HCT116 (cell line): ENCODE data around the gene TNFRSF9. TPM values are rescaled to one million over a fixed set of nuclear protein-coding genes. Genes with fewer than 3 reads are reported as not detected.

ENCODE experiments used
- ATAC-seq: fragments of 200-7000 bp; cut with Tn5 transposase; 2 replicates; pipeline ENCODE4 v1.9.1; 2020; ENCODE audit warnings: mild to moderate bottlenecking, moderate library complexity
- BruUV-seq: library from RNA; stranded (reverse); fragments of 400-500 nt; replicated peaks from 2 replicates; lab custom pipeline; 2021; lab: Mats Ljungman, UMichigan
- CTCF ChIA-PET: fragments of 300-600 bp; sonication (Branson Sonifier 250); formaldehyde crosslinking; loops from one replicate; lab custom pipeline; 2021; ENCODE audit warnings: antibody characterized with exemption; lab: Charles Lee
- POLR2A ChIA-PET: fragments of 300-600, 350-600 bp; sonication (Branson Sonifier 250); formaldehyde crosslinking; loops from one replicate; lab custom pipeline; 2021; ENCODE audit warnings: antibody characterized with exemption; lab: Charles Lee
- RAD21 ChIA-PET, 2 experiments: fragments of 300-600 bp; sonication (Branson Sonifier 250); formaldehyde crosslinking; loops; one replicate each; lab custom pipeline; 2023; ENCODE audit warnings: low total read pairs in 2 of 2; ENCODE audit not compliant: uncharacterized antibody in 2 of 2, unreplicated experiment in 2 of 2, low non-redundant PET in 1 of 2; lab: Charles Lee
- DNase-seq: peaks from one replicate; pipeline ENCODE4 v3.0.0-alpha.2; 2010; ENCODE audit warnings: low read depth, low spot score
- H2AFZ ChIP-seq: fragments of 200-600 bp; shearing (Covaris generic), sonication (generic); 2 replicates; pipeline ENCODE4 v1.6.1; 2017; ENCODE audit warnings: low read depth, mixed run types, mixed read lengths, antibody characterized with exemption, low read length; ENCODE audit not compliant: poor library complexity, severe bottlenecking
- H3K27ac ChIP-seq: 2 replicates; pipeline ENCODE4 v1.5.1; 2012; ENCODE audit warnings: low read depth, low read length
- H3K27me3 ChIP-seq: fragments of 200-600 bp; sonication (generic); 2 replicates; pipeline ENCODE4 v1.6.1; 2016; ENCODE audit warnings: mixed run types, low read length, mixed read lengths; ENCODE audit not compliant: insufficient read depth
- H3K36me3 ChIP-seq, 2 experiments: fragments of 200-500 bp in 1 of 2; fragments of 200-600 bp in 1 of 2; sonication (Bioruptor generic) in 1 of 2; sonication (generic) in 1 of 2; 2 replicates each; pipeline versions ENCODE4 v1.5.1 to v1.6.1; 2014 to 2016; ENCODE audit warnings: low read length in 2 of 2, inconsistent platforms in 1 of 2, mixed read lengths in 1 of 2, mixed run types in 1 of 2; ENCODE audit not compliant: insufficient read depth in 2 of 2, control insufficient read depth in 1 of 2
- H3K4me1 ChIP-seq, 2 experiments: fragments of 200-600 bp in 1 of 2; sonication (generic) in 1 of 2; 2 replicates each; pipeline versions ENCODE4 v1.5.1 to v1.6.1; 2012 to 2017; ENCODE audit warnings: low read length in 2 of 2, inconsistent platforms in 1 of 2, mild to moderate bottlenecking in 1 of 2, mixed read lengths in 1 of 2, mixed run types in 1 of 2, moderate library complexity in 1 of 2; ENCODE audit not compliant: insufficient read depth in 2 of 2, control insufficient read depth in 1 of 2
- H3K4me2 ChIP-seq: fragments of 200-600 bp; sonication (generic); 2 replicates; pipeline ENCODE4 v1.6.1; 2017; ENCODE audit warnings: mixed run types, low read length, mixed read lengths
- H3K4me3 ChIP-seq, 2 experiments: fragments of 200-600 bp in 1 of 2; sonication (generic) in 1 of 2; replicated peaks in 1 of 2; 2 replicates each; pipeline ENCODE4 v1.5.1; 2011 to 2016; ENCODE audit warnings: low read length in 2 of 2, control low read depth in 1 of 2, low read depth in 1 of 2, mild to moderate bottlenecking in 1 of 2, mixed read lengths in 1 of 2, mixed run types in 1 of 2
- H3K79me2 ChIP-seq: fragments of 200-600 bp; sonication (generic); 2 replicates; pipeline ENCODE4 v1.6.1; 2017; ENCODE audit warnings: mild to moderate bottlenecking, mixed run types, low read length, moderate library complexity, mixed read lengths; ENCODE audit not compliant: insufficient read depth
- H3K9ac ChIP-seq: fragments of 200-600 bp; sonication (generic); 2 replicates; pipeline ENCODE4 v1.6.1; 2016; ENCODE audit warnings: low read length, mixed read lengths
- H3K9me2 ChIP-seq: fragments of 200-600 bp; sonication (generic), shearing (Covaris generic); 2 replicates; pipeline ENCODE4 v1.6.1; 2017; ENCODE audit warnings: mixed run types, mild to moderate bottlenecking, moderate library complexity; ENCODE audit not compliant: insufficient read depth
- H3K9me3 ChIP-seq, 2 experiments: fragments of 200-500 bp in 1 of 2; fragments of 200-600 bp in 1 of 2; sonication (Bioruptor generic) in 1 of 2; sonication (generic) in 1 of 2; 2 replicates each; pipeline ENCODE4 v1.6.1; 2014 to 2017; ENCODE audit warnings: low read length in 2 of 2, mixed read lengths in 2 of 2, inconsistent platforms in 1 of 2, low read depth in 1 of 2, mild to moderate bottlenecking in 1 of 2, mixed run types in 1 of 2, moderate library complexity in 1 of 2; ENCODE audit not compliant: control insufficient read depth in 1 of 2, insufficient read depth in 1 of 2
- H4K20me1 ChIP-seq: fragments of 200-600 bp; sonication (generic), shearing (Covaris generic); 2 replicates; pipeline ENCODE4 v1.6.1; 2017; ENCODE audit warnings: mixed run types, mild to moderate bottlenecking, moderate library complexity; ENCODE audit not compliant: insufficient read depth
- CBX3 ChIP-seq: IDR thresholded peaks from 2 replicates; pipeline ENCODE4 v1.6.1; 2012; ENCODE audit warnings: low read depth
- CEBPB ChIP-seq: IDR thresholded peaks from 2 replicates; pipeline ENCODE4 v1.6.1; 2012; ENCODE audit warnings: low read depth
- CTCF ChIP-seq, 3 experiments: fragments of 200-600 bp in 1 of 3; sonication (generic) in 1 of 3; IDR thresholded peaks in 2 of 3; conservative IDR thresholded peaks in 1 of 3; 2 replicates each; pipeline ENCODE4 v1.5.1; 2012 to 2017; ENCODE audit warnings: low read depth in 2 of 3, low read length in 2 of 3, antibody characterized with exemption in 1 of 3, borderline replicate concordance in 1 of 3, control low read depth in 1 of 3, mild to moderate bottlenecking in 1 of 3, mixed read lengths in 1 of 3, mixed run types in 1 of 3, moderate library complexity in 1 of 3; ENCODE audit not compliant: insufficient read depth in 1 of 3
- ELF1 ChIP-seq: IDR thresholded peaks from 2 replicates; pipeline ENCODE4 v1.6.1; 2012; ENCODE audit warnings: low read depth, borderline replicate concordance
- FOSL1 ChIP-seq: IDR thresholded peaks from 2 replicates; pipeline ENCODE4 v1.6.1; 2012; ENCODE audit warnings: low read depth
- RAD21 ChIP-seq: IDR thresholded peaks from 2 replicates; pipeline ENCODE4 v1.6.1; 2012; ENCODE audit warnings: low read depth, mild to moderate bottlenecking
- SP1 ChIP-seq: IDR thresholded peaks from 2 replicates; pipeline ENCODE4 v1.6.1; 2012; ENCODE audit warnings: low read depth
- SRF ChIP-seq: IDR thresholded peaks from 2 replicates; pipeline ENCODE4 v1.6.1; 2012; ENCODE audit warnings: low read depth
- TCF7L2 ChIP-seq: IDR thresholded peaks from 2 replicates; pipeline ENCODE4 v1.7.0; 2011; ENCODE audit warnings: borderline replicate concordance, inconsistent platforms; ENCODE audit not compliant: insufficient read depth, insufficient read length; ENCODE audit errors: extremely low read depth
- YY1 ChIP-seq: IDR thresholded peaks from 2 replicates; pipeline ENCODE4 v1.6.1; 2011; ENCODE audit warnings: low read length, low read depth, moderate library complexity, mild to moderate bottlenecking; ENCODE audit not compliant: insufficient replicate concordance; ENCODE audit errors: extremely low read depth
- ZBTB33 ChIP-seq: IDR thresholded peaks from 2 replicates; pipeline ENCODE4 v1.6.1; 2011; ENCODE audit warnings: mild to moderate bottlenecking, low read length, moderate library complexity; ENCODE audit not compliant: insufficient replicate concordance; ENCODE audit errors: extremely low read depth
- ZFX ChIP-seq: fragments of 450-650 bp; IDR thresholded peaks from 2 replicates; pipeline ENCODE4 v1.6.1; 2017
- ZNF274 ChIP-seq: fragments of 200-500 bp; sonication (Bioruptor generic); IDR thresholded peaks from 2 replicates; pipeline ENCODE4 v1.6.1; 2014; ENCODE audit warnings: mild to moderate bottlenecking, low read depth, low read length, inconsistent platforms
- intact Hi-C: fragments of 100-400 bp; cut with micrococcal nuclease; formaldehyde crosslinking; loops from 2 replicates; pipeline ENCODE4 v1.10.0; 2022
- total RNA-seq: library from RNA; stranded (reverse); gene quantifications from one replicate; pipeline ENCODE4 v1.2.1, GENCODE V29; 2021; ENCODE audit not compliant: unreplicated experiment

Gene TNFRSF9
- total RNA-seq, 1 experiment from 2014 or later = 0.20 TPM

DNA sequence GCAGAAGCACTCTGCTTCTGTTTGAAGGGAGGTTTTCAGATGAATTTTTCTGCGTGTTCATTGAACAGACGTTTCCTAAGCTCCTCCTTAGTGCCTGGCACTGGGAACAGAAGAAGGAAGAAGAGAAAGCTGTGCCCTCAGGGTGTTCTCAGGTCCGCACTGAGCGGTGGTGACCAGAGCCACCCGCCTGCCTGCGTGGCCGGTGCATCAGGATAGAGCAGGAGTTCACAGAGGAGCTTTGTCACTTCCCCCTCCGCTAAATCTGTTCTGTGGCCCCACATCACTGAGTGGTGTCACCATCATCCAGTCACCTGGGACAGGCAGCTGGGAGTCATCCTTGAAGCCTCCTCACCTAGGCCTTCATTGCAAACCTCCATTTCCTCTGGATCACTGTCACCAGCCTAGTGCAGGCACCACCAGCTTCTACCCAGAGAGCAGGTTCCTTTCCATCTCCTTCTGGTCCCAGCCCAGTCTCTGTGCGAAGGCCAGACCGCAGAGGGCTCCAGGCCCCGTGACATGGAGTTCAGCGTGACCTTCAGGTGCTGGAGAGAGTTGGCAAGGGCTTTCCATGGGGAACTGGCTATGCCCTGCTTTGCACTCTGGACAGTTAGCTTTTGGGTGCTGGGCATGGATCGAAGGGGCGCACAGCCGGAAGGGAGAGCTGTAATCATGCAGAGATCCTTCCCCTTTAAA is 42.6 kb upstream of the TNFRSF9 start:
- Histone ChIP-seq H3K9ac (no peak overlapping the region), H3K4me2 (no peak overlapping the region), H3K9me3 (no peaks in the 10 kb centered on the region), H3K4me1 (no peaks in the 10 kb centered on the region; a peak in 1 of 4 replicates), H3K27me3 (no peaks in the 10 kb centered on the region), H3K4me3 (no peak overlapping the region), H3K9me2 (no peaks in the 10 kb centered on the region), H2AFZ (no peak overlapping the region), H3K36me3 (peaks cover 36 to 54% of the 10 kb centered on the region in 2 experiments), H4K20me1 (no peaks in the 10 kb centered on the region), H3K79me2 (peaks cover 32% of the 10 kb centered on the region), H3K27ac (no peak overlapping the region)
- ChIA-PET RAD21 (interaction anchor here (0.7 to 0.8 kb wide), 1 partner anchor 331 kb away, joined by 3 read pairs; no protein-coding TSS in a partner anchor), CTCF (interaction anchor here (0.9 to 2.8 kb wide), 3 partner anchors 8 to 364 kb away, joined by 3 to 10 read pairs (median 4); no protein-coding TSS in a partner anchor), POLR2A (no interaction called here)
- intact Hi-C loops = no loop called here
- BruUV-seq = no TSS peak
- DNase-seq = no peak
- no peak for ATAC-seq
- TF ChIP-seq ZNF274 = no peak
- no peak for TF ChIP-seq YY1
- TF ChIP-seq ZBTB33 = no peak
- no peak for TF ChIP-seq TCF7L2
- TF ChIP-seq FOSL1 = no peak
- TF ChIP-seq CBX3 = no peak
- TF ChIP-seq ZFX = no peak
- no peak for TF ChIP-seq CEBPB
- TF ChIP-seq CTCF (IDR thresholded peaks at IDR 0.05 in 2 of 3, conservative IDR thresholded peaks at IDR 0.05 in 1 of 3; ENCODE audit: borderline replicate concordance in 1 of 3, insufficient read depth in 1 of 3, low read depth in 2 of 3, low read length in 2 of 3) = no peak
- no peak for TF ChIP-seq ELF1
- TF ChIP-seq SP1 = no peak
- TF ChIP-seq RAD21 = no peak
- TF ChIP-seq SRF = no peak
